ENCODE results near the gene SGSM1. TPM values are rescaled to one million over a fixed set of nuclear protein-coding genes. Genes with fewer than 3 reads are reported as not detected.

Gene SGSM1
- total RNA-seq, 1 experiment from 2014 or later, result 0.29 TPM

DNA sequence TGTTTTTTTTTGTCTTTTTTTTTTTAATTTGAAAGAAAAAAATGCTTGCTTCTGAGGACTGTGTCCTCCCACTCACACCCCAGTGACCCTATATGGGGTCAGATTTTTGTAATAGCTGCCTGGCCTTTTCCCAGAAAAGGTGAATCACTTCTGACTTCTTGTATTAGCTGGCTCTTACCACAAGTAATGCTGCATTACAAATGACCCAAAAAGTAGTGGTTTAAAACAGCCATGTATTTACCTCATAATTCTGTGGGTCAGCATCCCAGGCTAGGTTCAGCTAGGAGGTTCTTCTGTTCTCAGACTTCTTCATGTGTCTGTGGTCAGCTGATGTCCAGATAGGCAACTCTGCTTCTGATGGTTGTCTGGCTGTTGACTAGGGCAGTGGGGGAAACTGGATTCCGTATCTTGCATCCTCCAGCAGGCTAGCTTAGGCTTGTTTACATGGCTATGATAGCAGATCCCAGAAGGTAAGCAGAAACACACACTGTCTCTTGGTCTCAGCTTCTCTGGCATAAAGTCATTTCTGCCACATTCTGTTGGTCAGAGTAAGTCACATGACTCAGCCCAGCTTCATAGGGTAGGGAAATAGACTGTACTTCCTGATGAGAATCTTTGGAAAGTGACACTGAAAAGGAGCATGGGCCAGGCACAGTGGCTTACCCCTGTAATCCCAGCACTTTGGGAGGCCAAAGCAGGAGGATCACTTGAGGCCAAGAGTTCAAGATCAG is 121.0 kb downstream of the SGSM1 start:
- Histone ChIP-seq H3K4me1 (ENCODE audit: insufficient read depth, low read length) (no peaks in the 10 kb centered on the region), H3K36me3 (ENCODE audit: low read depth, low read length) (no peaks in the 10 kb centered on the region), H2AFZ (ENCODE audit: low read length) (no peak overlapping the region), H3K4me2 (ENCODE audit: low read length) (no peak overlapping the region), H3K79me2 (ENCODE audit: low read length) (no peaks in the 10 kb centered on the region), H3F3A (ENCODE audit: low read length, unreplicated experiment) (no peaks in the 10 kb centered on the region), H3K27me3 (ENCODE audit: low read length) (no peaks in the 10 kb centered on the region), H3K9me3 (ENCODE audit: low read length) (no peaks in the 10 kb centered on the region), H3K4me3 (ENCODE audit: low read length) (no peak overlapping the region), H3K9me2 (replicated peaks; ENCODE audit: low read length) (no peaks in the 10 kb centered on the region), H3K27ac (ENCODE audit: low read length) (no peak overlapping the region), H3K9ac (ENCODE audit: low read length) (no peak overlapping the region), H4K20me1 (ENCODE audit: low read length) (no peaks in the 10 kb centered on the region)
- BruUV-seq (replicated peaks), result no TSS peak
- TF ChIP-seq EZH2 (IDR thresholded peaks at IDR 0.05; ENCODE audit: low read length, unreplicated experiment) (no peak), EZH2phosphoT487 (IDR thresholded peaks at IDR 0.05; ENCODE audit: borderline replicate concordance, low read length) (no peak)
- TF ChIP-seq, protein P1, sequence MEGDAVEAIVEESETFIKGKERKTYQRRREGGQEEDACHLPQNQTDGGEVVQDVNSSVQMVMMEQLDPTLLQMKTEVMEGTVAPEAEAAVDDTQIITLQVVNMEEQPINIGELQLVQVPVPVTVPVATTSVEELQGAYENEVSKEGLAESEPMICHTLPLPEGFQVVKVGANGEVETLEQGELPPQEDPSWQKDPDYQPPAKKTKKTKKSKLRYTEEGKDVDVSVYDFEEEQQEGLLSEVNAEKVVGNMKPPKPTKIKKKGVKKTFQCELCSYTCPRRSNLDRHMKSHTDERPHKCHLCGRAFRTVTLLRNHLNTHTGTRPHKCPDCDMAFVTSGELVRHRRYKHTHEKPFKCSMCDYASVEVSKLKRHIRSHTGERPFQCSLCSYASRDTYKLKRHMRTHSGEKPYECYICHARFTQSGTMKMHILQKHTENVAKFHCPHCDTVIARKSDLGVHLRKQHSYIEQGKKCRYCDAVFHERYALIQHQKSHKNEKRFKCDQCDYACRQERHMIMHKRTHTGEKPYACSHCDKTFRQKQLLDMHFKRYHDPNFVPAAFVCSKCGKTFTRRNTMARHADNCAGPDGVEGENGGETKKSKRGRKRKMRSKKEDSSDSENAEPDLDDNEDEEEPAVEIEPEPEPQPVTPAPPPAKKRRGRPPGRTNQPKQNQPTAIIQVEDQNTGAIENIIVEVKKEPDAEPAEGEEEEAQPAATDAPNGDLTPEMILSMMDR (conservative IDR thresholded peaks at IDR 0.05; ENCODE audit: low read depth, low read length), result no peak
- ATAC-seq (no peak), DNase-seq (peak; percentile 30)
- intact Hi-C loops (cut with micrococcal nuclease), result no loop called here
- ChIA-PET POLR2A (ENCODE audit: unreplicated experiment) (no interaction called here), CTCF (no interaction called here)

DNA sequence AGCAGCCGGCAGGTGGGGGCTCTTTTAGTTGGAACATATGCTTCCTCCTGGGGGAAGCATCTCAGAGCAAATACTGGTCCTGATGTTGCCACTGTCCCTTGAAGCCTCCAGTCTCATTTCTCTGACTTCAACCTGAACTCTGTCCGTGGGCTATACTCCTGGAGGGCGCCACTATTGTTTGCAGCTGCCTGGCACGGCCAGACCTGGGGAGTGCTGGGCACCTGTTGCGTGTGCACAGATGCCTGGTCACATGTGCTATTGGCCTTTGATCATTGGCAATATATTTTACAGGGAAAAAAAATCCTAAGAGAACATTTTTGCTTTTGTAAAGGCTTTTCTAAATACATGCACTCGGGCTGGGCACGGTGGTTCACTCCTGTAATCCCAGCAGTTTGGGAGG is 122.3 kb downstream of the SGSM1 start:
- no peak for ATAC-seq
- Histone ChIP-seq H3K36me3 (ENCODE audit: low read depth, low read length) (no peaks in the 10 kb centered on the region), H3K79me2 (ENCODE audit: low read length) (no peaks in the 10 kb centered on the region), H4K20me1 (ENCODE audit: low read length) (no peaks in the 10 kb centered on the region), H3K9ac (ENCODE audit: low read length) (no peak overlapping the region), H3K4me1 (ENCODE audit: insufficient read depth, low read length) (no peaks in the 10 kb centered on the region), H3K9me2 (replicated peaks; ENCODE audit: low read length) (no peaks in the 10 kb centered on the region), H3K27ac (ENCODE audit: low read length) (no peak overlapping the region), H3K27me3 (ENCODE audit: low read length) (no peaks in the 10 kb centered on the region), H3K4me3 (ENCODE audit: low read length) (no peak overlapping the region), H2AFZ (ENCODE audit: low read length) (no peak overlapping the region), H3F3A (ENCODE audit: low read length, unreplicated experiment) (no peaks in the 10 kb centered on the region), H3K9me3 (ENCODE audit: low read length) (no peaks in the 10 kb centered on the region), H3K4me2 (ENCODE audit: low read length) (no peak overlapping the region)
- no TSS peak for BruUV-seq (replicated peaks)
- no peak for DNase-seq
- ChIA-PET CTCF (no interaction called here), POLR2A (ENCODE audit: unreplicated experiment) (no interaction called here)
- intact Hi-C loops (cut with micrococcal nuclease), result no loop called here
- TF ChIP-seq EZH2 (IDR thresholded peaks at IDR 0.05; ENCODE audit: low read length, unreplicated experiment) (no peak), EZH2phosphoT487 (IDR thresholded peaks at IDR 0.05; ENCODE audit: borderline replicate concordance, low read length) (no peak)
- TF ChIP-seq, protein P1 (conservative IDR thresholded peaks at IDR 0.05; ENCODE audit: low read depth, low read length), result no peak

DNA sequence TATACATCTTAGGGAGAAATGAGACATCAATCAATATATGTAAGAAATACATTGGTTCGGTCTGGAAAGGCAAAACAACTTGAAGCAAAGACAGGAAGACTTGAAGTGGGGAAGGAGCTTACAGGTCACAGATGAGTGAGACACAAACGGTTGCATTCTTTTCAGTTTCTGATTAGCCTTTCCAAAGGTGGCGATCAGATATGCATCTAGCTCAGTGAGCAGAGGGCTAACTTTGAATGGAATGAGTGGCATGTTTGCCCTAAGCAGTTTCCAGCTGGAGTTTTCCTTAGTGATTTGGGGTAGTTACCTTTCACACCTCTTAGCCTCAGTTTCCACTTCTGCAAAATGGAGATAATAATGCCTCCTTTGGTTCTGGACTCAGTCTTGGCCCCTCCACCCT is 124.7 kb downstream of the SGSM1 start:
- Histone ChIP-seq H3K27ac (ENCODE audit: low read length) (no peak overlapping the region), H3K9me2 (replicated peaks; ENCODE audit: low read length) (no peaks in the 10 kb centered on the region), H3K27me3 (ENCODE audit: low read length) (no peaks in the 10 kb centered on the region), H3K79me2 (ENCODE audit: low read length) (no peaks in the 10 kb centered on the region), H3K4me3 (ENCODE audit: low read length) (no peak overlapping the region), H3K4me1 (ENCODE audit: insufficient read depth, low read length) (no peaks in the 10 kb centered on the region), H2AFZ (ENCODE audit: low read length) (no peak overlapping the region), H3F3A (ENCODE audit: low read length, unreplicated experiment) (no peaks in the 10 kb centered on the region), H3K4me2 (ENCODE audit: low read length) (no peak overlapping the region), H3K36me3 (ENCODE audit: low read depth, low read length) (no peaks in the 10 kb centered on the region), H4K20me1 (ENCODE audit: low read length) (no peaks in the 10 kb centered on the region), H3K9me3 (ENCODE audit: low read length) (no peaks in the 10 kb centered on the region), H3K9ac (ENCODE audit: low read length) (no peak overlapping the region)
- ATAC-seq (no peak), DNase-seq (no peak)
- POLR2A ChIA-PET (ENCODE audit: unreplicated experiment), result no interaction called here
- intact Hi-C loops (cut with micrococcal nuclease), result no loop called here
- no TSS peak for BruUV-seq (replicated peaks)
- no peak for TF ChIP-seq EZH2phosphoT487 (IDR thresholded peaks at IDR 0.05; ENCODE audit: borderline replicate concordance, low read length)
- no peak for TF ChIP-seq EZH2 (IDR thresholded peaks at IDR 0.05; ENCODE audit: low read length, unreplicated experiment)
- TF ChIP-seq, protein P1 (conservative IDR thresholded peaks at IDR 0.05; ENCODE audit: low read depth, low read length), result no peak
- CTCF ChIA-PET, result no interaction called here
